IgD-negative memory B cell (primary cell): ENCODE results near the gene KRT79. TPM values are rescaled to one million over a fixed set of nuclear protein-coding genes. Genes with fewer than 3 reads are reported as not detected.

Source experiments
- H3K27ac Mint-ChIP-seq, 3 donors: one replicate each; pipeline ENCODE4 v1.8.0; 2020 to 2022; ENCODE audit warnings: mild to moderate bottlenecking in 3 of 3, mixed read lengths in 3 of 3, moderate library complexity in 1 of 3
- H3K27me3 Mint-ChIP-seq: one replicate; pipeline ENCODE4 v1.8.0; 2021; ENCODE audit warnings: mixed read lengths
- H3K36me3 Mint-ChIP-seq: one replicate; pipeline ENCODE4 v1.8.0; 2020; ENCODE audit warnings: mild to moderate bottlenecking, mixed read lengths
- H3K4me1 Mint-ChIP-seq, 3 donors: one replicate each; pipeline ENCODE4 v1.8.0; 2020 to 2022; ENCODE audit warnings: mixed read lengths in 3 of 3, mild to moderate bottlenecking in 1 of 3
- H3K4me3 Mint-ChIP-seq, 4 donors: one replicate each; pipeline ENCODE4 v1.8.0; 2020 to 2022; ENCODE audit warnings: mild to moderate bottlenecking in 4 of 4, mixed read lengths in 4 of 4, moderate library complexity in 3 of 4
- H3K9me3 Mint-ChIP-seq, 3 donors: one replicate each; pipeline ENCODE4 v1.8.0; 2020 to 2021; ENCODE audit warnings: mixed read lengths in 3 of 3, mild to moderate bottlenecking in 1 of 3
- polyA plus RNA-seq: library from polyadenylated mRNA; unstranded; fragments of 300-500 nt; fragmentation: Illumina TruSeq; gene quantifications from one replicate; pipeline ENCODE4 v1.2.3, GENCODE V29; 2021

Gene KRT79
- polyA plus RNA-seq, 1 donor from 2014 or later: not detected

DNA sequence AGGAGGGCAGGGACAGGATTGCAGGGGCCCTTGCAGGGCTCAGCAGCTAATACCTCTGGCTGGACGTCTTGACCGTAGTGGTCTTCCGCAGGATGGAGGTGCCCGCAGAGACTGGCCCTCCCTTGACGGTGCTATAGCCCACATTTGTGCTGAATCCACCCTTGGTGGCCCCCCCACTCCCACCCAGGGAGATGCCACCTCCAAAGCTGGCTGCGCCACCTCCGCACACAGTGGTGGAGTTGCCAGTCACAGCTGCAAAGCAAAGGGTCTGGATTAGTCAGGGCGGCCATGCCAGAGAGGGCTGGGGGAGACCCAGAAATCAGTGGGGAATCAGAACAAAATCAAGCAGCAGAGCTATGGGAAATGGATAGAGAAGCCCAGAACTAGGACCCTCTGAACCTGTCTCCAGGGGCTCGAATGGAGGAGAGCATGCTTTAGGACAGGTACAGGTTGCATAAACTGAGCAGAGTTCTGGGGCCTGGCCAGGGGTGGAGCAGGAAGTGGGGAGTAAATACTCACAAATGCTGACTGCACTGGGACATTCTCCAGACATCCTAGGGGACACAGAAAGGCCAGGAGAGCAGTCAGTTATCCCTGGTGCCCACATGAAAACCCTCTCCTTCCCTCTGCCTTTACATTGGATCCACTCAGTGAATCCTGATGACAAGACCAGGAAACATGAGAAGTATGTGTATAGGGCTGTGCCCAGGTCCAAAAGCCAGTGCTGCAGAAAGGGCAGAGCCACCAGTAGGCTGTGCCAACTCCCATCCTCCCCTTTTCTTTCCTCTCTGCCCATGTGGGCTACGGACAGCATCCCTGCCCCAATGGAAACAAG, 12.1 kb downstream of the KRT79 start:
- no peaks in the 10 kb centered on the region for H3K9me3 Mint-ChIP-seq
- H3K27ac Mint-ChIP-seq: peak overlapping the region in 1 of 3 donors; percentile 44
- H3K36me3 Mint-ChIP-seq: no peaks in the 10 kb centered on the region
- H3K27me3 Mint-ChIP-seq: peaks cover 14% of the 10 kb centered on the region
- H3K4me1 Mint-ChIP-seq: no peaks in the 10 kb centered on the region
- H3K4me3 Mint-ChIP-seq: no peak overlapping the region

DNA sequence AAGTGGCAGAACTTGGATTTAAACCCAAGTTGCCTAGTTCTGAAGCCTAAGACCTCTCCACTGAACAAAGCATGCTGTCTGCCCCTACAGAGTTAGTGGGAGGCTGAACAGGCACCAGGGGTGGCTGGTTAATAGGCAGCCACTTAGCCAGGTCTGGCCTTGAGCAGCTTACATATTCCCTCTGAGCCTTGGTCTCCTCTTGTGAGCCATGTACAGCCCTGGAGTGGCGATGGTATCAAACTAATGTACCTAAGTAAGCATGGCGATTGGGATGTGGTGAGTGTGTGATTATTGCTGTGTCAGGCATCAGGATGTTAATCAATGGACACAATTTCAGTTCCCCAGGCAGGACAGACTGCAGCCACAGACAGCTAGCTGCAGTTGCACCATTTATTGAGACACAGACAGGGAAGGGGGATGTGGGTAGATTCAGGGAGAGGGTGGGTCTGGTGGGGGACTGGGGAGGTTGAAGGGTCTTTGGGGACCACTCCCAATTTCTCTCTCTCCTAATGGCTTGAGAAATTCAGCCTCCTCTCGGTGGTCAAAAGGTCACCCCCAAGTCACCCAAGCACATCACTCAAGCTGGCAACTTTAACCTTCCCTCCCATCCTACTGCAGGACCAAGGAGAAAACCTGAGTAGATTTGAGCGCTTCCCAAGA, 12.9 kb downstream of the KRT79 start:
- Mint-ChIP-seq H3K9me3 (no peaks in the 10 kb centered on the region), H3K27ac (no peak overlapping the region), H3K4me3 (no peak overlapping the region), H3K36me3 (no peaks in the 10 kb centered on the region), H3K4me1 (no peaks in the 10 kb centered on the region), H3K27me3 (peaks cover 14% of the 10 kb centered on the region)

DNA sequence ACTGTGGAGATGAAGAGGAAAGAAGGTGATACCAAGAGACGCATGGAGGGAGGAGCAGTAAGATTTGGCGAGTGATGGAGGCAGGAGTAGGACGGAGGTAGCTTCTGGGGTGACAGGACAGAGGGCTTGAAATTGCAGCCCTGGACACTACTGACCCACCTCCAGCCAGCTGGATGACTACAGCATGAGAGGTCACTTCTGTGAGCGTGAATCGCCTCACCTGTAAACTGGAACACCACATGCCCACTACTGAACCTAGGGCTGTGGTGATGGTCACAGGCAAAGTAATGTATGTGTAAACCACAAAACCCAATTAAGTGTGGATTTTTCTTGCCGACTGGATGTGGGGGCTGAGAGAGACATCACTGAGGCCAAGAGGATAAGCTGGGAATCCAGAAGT, 13.6 kb downstream of the KRT79 start:
- H3K27me3 Mint-ChIP-seq: peaks cover 10% of the 10 kb centered on the region
- peaks cover under 1% of the 10 kb centered on the region for H3K36me3 Mint-ChIP-seq
- no peaks in the 10 kb centered on the region for H3K4me1 Mint-ChIP-seq
- H3K4me3 Mint-ChIP-seq: no peak overlapping the region
- no peak overlapping the region for H3K27ac Mint-ChIP-seq
- H3K9me3 Mint-ChIP-seq: no peaks in the 10 kb centered on the region

DNA sequence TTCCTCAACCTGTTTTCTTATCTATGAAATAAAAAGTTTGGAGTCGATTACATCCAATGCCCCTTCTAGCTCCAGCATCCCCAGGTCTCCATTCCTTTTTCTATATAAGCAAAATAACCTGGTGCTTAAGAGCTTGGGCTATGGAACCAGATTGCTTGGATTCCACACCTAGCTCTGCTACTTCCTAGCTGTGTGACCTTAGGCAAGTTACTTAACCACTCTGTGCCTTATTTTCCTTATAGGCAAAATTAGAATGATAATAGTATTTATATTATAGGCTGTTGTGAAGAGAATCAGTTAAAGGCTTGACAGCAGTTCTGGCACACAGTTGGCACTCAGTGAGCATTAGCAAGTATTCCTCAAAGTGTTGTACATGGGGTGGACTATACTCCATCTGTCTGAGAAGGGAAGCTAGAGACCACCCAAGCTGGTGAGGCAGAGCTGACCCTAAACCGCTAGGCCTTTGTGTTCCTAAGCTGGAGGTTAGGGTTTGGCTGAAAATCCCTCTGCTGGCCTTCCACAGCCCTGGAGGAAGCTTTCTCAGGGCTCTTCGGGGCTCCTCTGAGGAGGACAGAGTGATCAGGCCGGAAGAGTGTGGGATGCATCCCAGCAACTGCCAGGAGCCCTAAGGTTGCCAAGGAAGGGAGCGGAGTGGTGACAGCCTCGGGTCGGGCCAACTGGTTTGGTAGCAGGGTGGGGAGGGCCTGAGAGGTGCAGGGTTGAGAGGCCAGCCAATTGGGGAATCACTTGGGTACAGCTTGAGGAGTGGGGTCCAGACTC, 14.2 kb downstream of the KRT79 start:
- no peaks in the 10 kb centered on the region for H3K4me1 Mint-ChIP-seq
- H3K9me3 Mint-ChIP-seq: no peaks in the 10 kb centered on the region
- H3K36me3 Mint-ChIP-seq: peaks cover 3% of the 10 kb centered on the region
- no peak overlapping the region for H3K27ac Mint-ChIP-seq
- H3K27me3 Mint-ChIP-seq: peaks cover 10% of the 10 kb centered on the region
- no peak overlapping the region for H3K4me3 Mint-ChIP-seq

DNA sequence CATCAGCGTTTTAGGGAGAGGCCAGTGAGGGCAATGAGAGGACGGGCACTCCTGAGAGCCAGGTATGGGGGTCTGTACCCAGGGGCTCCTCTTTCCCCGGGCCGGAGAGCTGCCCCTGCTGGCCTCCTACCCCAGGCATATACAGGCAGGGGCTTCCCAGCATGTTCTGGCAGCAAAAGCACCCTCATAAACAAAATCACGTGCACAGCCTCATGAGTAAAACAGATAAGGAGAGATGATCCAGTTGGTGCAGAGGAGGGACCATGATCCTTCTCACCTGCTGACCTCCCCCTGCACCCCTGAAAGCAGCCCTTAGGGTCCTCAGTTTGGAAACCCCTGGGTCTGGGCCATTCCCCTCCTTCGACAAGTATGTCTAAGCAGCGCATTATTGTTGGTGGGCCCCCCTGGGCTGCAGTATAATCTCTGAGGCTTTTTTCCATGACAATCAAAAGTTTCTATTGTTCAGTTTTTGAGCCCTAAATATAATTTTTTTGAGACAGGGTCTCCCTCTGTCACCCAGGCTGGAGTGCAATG, 15.2 kb downstream of the KRT79 start:
- Mint-ChIP-seq H3K27me3 (peaks cover 10% of the 10 kb centered on the region), H3K9me3 (no peaks in the 10 kb centered on the region), H3K36me3 (peaks cover 7% of the 10 kb centered on the region), H3K4me3 (no peak overlapping the region), H3K27ac (no peak overlapping the region), H3K4me1 (no peaks in the 10 kb centered on the region)

DNA sequence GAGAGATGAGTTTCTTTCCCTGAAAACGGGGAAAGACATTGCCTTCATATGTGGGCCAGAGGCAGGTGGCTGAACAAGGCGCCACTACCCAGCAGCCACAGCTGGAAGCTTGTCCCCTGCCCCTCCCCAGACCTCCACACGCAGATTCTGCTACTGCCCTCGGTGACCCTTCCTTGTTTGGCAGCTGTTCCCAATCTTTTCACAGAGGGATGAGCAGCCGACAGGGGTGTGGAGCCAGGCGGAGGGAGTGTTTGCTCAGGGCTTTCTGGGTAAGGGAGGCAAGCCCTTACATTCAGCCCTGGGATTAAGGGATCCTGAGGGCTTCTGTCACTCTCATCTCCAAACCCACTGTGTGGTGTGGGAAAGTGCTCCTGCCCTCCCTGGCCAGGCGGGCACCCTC, 15.7 kb downstream of the KRT79 start:
- H3K27me3 Mint-ChIP-seq: peaks cover 9% of the 10 kb centered on the region
- no peaks in the 10 kb centered on the region for H3K9me3 Mint-ChIP-seq
- no peak overlapping the region for H3K4me3 Mint-ChIP-seq
- H3K27ac Mint-ChIP-seq: no peak overlapping the region
- H3K36me3 Mint-ChIP-seq: peaks cover 7% of the 10 kb centered on the region
- H3K4me1 Mint-ChIP-seq: no peaks in the 10 kb centered on the region

DNA sequence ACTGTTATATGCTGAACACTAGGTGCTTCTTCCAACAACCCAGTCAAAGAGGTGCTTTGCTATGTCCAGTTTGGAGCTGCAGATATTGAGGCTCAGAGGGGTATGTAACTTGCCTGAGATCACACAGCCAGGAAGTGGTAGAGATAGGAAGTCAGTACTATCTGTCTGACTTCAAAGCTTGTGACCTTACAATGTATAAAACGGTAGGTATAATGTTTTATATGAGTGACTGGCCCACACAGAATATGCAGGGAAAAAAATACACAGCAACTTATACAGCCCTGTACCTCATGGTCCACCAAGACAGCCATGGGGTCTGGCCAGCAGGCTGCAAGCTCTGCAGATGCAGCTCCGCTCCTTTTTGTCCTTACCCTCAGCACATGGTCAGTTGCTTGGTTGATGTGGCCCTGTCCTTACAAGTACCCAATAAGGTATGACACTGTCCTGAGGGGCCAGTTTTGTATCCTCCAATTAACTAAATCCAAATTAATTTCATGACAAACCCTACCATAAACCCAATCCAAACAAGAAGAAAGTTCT, 16.3 kb downstream of the KRT79 start:
- H3K27ac Mint-ChIP-seq: no peak overlapping the region
- H3K4me1 Mint-ChIP-seq: no peaks in the 10 kb centered on the region
- no peaks in the 10 kb centered on the region for H3K9me3 Mint-ChIP-seq
- no peak overlapping the region for H3K4me3 Mint-ChIP-seq
- peaks cover 7% of the 10 kb centered on the region for H3K36me3 Mint-ChIP-seq
- peaks cover 9% of the 10 kb centered on the region for H3K27me3 Mint-ChIP-seq

DNA sequence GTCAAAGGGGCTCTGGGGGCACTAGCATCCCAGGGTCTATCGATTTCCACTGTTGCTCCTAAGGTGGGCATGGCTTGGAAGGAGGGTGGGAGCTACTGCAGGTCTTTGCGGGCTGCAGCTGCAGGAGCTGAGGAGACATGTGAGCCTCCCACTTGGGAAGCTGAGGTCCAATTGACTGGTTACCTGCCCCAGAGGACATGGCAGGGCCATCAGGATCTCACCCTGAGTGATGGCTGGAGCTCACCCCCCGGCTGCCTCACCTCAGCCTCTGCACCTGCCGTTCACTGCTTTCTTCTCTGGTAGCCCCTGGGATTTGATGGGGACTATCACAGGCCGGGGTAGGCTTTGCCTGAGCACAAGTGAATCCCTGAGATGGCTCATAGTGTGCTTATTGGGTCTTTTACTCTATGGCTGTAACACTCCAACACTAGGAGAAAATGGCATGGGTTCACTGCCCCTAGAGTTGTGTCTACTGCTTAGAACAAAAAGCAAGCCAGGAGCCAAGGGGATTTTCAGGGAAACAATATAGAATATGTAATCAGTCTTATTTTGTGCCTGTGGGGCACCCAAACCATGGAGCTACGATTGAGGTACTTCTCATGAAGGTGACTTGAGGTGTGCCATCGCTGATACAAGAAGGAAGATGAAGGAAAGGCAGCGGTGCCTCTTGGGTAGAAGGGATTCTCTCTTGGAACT, 17.0 kb downstream of the KRT79 start:
- Mint-ChIP-seq H3K4me3 (peak overlapping the region in 1 of 4 donors; percentile 58), H3K4me1 (no peaks in the 10 kb centered on the region), H3K27me3 (peaks cover 9% of the 10 kb centered on the region), H3K9me3 (no peaks in the 10 kb centered on the region), H3K27ac (no peak overlapping the region), H3K36me3 (peaks cover 7% of the 10 kb centered on the region)

DNA sequence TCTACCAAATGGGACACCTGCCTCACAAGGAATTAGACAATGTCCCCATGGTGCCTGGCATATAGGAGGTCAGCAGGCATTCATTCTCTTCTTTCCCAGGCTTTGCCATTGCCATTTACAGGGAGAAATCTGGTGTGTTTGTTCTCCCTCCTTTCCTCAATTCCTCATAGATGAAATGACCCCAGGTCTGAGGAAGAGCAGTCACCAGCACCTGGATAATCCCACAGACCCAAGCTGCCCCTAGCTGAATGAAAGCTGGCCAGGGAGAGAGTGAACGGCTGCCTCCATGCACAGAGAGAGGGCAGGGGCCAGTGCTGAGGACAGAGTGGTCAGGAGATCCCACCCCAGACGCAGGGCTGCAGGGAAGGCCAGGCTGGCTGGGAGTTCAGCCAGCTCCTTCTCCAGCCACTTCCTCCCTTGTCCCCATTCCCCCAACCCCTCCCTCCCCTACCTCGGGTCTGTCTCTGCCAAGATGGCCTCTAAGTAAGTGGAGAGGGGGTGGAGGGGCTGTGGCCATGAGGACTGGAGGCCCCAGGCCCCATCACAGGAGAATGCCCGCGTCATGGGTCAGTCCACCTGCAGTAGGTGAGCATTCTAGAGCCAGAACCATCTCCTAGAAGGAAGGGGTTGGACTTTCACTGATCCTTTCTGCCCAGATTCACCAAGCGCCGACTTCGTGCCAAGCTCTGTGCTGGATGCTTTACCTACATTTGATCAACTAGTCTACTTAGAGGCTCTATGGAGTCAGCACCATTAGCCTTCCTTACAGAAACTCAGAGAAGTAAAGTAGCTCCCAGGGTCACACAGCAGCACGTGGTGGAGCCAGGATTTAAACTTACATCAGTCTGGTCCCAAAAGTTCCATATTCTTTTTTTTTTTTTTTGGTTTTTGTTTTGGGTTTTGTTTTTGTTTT, 18.2 kb downstream of the KRT79 start:
- Mint-ChIP-seq H3K4me3 (no peak overlapping the region), H3K4me1 (no peaks in the 10 kb centered on the region), H3K27me3 (peaks cover 9% of the 10 kb centered on the region), H3K9me3 (no peaks in the 10 kb centered on the region), H3K27ac (no peak overlapping the region), H3K36me3 (peaks cover 7% of the 10 kb centered on the region)

DNA sequence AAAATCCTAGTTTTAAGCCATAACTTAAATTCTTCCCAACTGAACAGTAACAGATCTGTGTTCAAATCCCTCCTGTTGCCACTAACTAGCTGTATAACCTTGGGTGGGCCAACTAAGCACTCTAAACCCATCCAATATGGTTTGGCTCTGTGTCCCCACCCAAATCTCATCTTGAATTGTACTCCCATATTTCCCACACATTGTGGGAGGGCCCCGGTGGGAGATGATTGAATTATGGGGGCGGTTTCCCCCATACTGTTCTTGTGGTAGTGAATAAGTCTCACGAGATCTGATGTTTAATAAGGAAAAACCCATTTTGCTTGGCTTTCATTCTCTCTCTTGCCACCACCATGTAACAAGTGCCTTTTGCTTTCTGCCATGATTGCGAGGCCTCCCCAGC, 18.9 kb downstream of the KRT79 start:
- H3K36me3 Mint-ChIP-seq: peaks cover 7% of the 10 kb centered on the region
- H3K4me3 Mint-ChIP-seq: peak overlapping the region in 1 of 4 donors; percentile 18
- no peaks in the 10 kb centered on the region for H3K9me3 Mint-ChIP-seq
- H3K27me3 Mint-ChIP-seq: peaks cover 9% of the 10 kb centered on the region
- no peak overlapping the region for H3K27ac Mint-ChIP-seq
- H3K4me1 Mint-ChIP-seq: no peaks in the 10 kb centered on the region

DNA sequence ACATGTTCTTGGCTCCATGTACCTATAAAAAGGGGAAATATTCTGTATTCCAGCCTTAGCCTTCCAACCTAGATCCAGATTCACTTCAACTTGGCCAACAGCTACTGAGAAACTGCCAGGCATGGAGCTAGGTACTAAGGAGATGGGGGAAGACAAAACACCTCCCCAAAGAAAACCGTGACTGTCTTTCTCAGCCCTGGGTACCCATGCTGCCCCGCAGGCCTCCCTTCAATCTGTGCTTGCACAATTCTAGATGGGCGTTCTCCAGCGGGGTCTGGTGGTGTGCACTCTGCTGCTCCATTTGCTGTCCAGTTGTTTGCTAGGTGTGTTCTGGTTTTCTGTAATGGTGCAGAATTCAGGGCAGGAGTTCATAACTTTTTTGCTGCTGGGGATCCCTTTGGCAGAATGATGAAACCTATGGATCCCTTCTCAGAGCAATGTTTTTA, 19.4 kb downstream of the KRT79 start:
- no peak overlapping the region for H3K4me3 Mint-ChIP-seq

DNA sequence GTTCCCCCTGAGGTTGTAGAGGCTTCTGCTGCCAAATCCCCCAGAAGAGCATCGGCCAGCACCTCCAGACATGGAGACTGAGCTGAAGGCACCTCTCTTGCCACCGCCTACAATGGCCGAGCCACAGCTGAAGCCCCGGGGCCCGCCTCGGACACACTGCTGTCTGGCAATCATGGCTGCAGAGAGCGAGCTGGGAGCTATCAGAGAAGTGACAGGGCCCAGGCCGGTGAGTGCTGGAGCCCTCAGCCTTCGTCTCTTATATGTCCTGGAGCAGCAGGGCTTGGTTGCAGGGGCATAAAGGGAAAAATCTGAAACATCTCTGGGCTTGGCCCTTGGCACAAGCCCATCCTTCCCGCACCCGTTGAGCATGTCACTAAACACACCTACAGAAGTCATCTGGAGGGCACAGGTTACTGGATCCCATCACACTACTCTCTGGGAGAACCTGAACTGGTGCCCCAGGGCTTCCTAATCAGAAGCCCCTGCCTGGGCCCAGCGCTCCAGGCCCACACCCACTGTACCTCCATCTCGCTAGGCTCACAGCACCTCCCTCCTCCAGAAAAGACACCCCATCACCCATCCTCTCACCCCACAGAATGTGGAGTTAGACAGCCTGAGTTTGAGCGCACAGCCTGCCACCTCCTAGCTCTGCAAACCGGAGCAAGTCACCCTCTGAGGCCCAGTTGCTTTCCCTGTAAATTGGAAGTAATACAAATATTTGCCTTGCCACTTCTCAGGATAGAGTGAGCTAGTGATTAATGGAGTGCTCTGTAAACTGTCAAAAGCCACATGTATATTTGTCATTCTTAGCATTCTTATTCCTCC, 20.0 kb downstream of the KRT79 start, which contains the start of gene KRT4:
Gene KRT4, minus strand, starts transcription at position 232 of the 825 bp plus-strand sequence. Its CDS starts 58 bp downstream, at position 174.
- H3K27ac Mint-ChIP-seq: no peak within 1 kb of the TSS
- H3K4me3 Mint-ChIP-seq: no peak within 1 kb of the TSS
- H3K27me3 Mint-ChIP-seq: peaks cover 9% of the 10 kb centered on the region
- H3K4me1 Mint-ChIP-seq: peaks cover 0 to 2% (median 0%) of the 10 kb centered on the region in 3 donors
- peaks cover 7% of the 10 kb centered on the region for H3K36me3 Mint-ChIP-seq
- no peaks in the 10 kb centered on the region for H3K9me3 Mint-ChIP-seq

More for the DNA sequence above, 19.4 kb downstream of the KRT79 start:
- Mint-ChIP-seq H3K36me3 (peaks cover 7% of the 10 kb centered on the region), H3K4me1 (no peaks in the 10 kb centered on the region), H3K9me3 (no peaks in the 10 kb centered on the region), H3K27me3 (peaks cover 9% of the 10 kb centered on the region), H3K27ac (no peak overlapping the region)
